G401 (cell line): ENCODE measurements around the gene RERE. TPM values are rescaled to one million over a fixed set of nuclear protein-coding genes. Genes with fewer than 3 reads are reported as not detected.
A peak's percentile ranks its signal among the peaks of the same experiment; 100 is the strongest.
"Not testable (repeated sequence)": the region's sequence is repeated elsewhere in the genome, so short reads cannot be mapped to it uniquely, and the experiment has no call there.

ENCODE experiments used
- DNase-seq: peaks from one replicate; pipeline ENCODE4 v3.0.0-alpha.2; 2015; ENCODE audit warnings: low spot score
- in situ Hi-C: cut with HindIII; loops from 2 replicates; pipeline ENCODE4 v1.10.0; 2016; ENCODE audit warnings: low sequenced_read_pairs, mixed read lengths
- total RNA-seq: library from RNA; depleted of rRNA; stranded (reverse); fragments of >200 nt; shearing (Covaris generic); gene quantifications from 2 replicates; pipeline ENCODE4 v1.2.3, GENCODE V29; 2014

RERE gene
- total RNA-seq, 1 experiment from 2014 or later, result 22.6 TPM

GRCh38 chr1:8733484-8733883 lies 84.0 kb downstream of the RERE start:
- in situ Hi-C loops, result no loop called here
- no peak for DNase-seq

- in situ Hi-C loops, result no loop called here
- no peak for DNase-seq
Observed at GRCh38 chr1:8731162-8731561, 86.3 kb downstream of the RERE start.

GRCh38 chr1:8728464-8728863 lies 89.0 kb downstream of the RERE start:
- in situ Hi-C loops, result no loop called here
- no peak for DNase-seq

- in situ Hi-C loops, result no loop called here
- DNase-seq, result peak; percentile 60
Observed at GRCh38 chr1:8727809-8728213, 89.6 kb downstream of the RERE start.

DNA sequence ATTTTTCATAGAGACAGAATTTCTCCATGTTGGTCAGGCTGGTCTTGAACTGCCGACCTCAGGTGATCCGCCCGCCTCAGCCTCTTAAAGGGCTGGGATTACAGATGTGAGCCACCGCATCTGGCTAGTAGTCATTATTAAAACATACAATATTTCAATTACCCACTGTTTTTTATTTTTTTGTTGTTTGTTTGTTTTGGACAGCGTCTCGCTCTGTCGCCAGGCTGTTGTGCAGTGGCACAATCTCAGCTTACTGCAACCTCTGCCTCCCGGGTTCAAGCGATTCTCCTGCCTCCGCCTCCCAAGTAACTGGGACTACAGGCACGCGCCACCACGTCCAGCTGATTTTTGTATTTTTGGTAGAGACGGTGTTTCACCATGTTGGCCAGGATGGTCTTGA lies 90.1 kb downstream of the RERE start:
- DNase-seq, in situ Hi-C loops: not testable (repeated sequence)

GRCh38 chr1:8726801-8727186 lies 90.6 kb downstream of the RERE start:
- in situ Hi-C loops, DNase-seq: not testable (repeated sequence)

- no peak for DNase-seq
- in situ Hi-C loops, result no loop called here
Observed at GRCh38 chr1:8723010-8723409, 94.4 kb downstream of the RERE start.

- in situ Hi-C loops, result no loop called here
Observed at GRCh38 chr1:8722366-8722765, 95.1 kb downstream of the RERE start.

GRCh38 chr1:8721679-8722324 lies 95.6 kb downstream of the RERE start:
- in situ Hi-C loops, result no loop called here
- DNase-seq, result no peak

More at GRCh38 chr1:8722366-8722765, 95.1 kb downstream of the RERE start:
- no peak for DNase-seq

GRCh38 chr1:8720347-8720746 lies 97.1 kb downstream of the RERE start:
- in situ Hi-C loops, result no loop called here
- DNase-seq, result no peak

DNA sequence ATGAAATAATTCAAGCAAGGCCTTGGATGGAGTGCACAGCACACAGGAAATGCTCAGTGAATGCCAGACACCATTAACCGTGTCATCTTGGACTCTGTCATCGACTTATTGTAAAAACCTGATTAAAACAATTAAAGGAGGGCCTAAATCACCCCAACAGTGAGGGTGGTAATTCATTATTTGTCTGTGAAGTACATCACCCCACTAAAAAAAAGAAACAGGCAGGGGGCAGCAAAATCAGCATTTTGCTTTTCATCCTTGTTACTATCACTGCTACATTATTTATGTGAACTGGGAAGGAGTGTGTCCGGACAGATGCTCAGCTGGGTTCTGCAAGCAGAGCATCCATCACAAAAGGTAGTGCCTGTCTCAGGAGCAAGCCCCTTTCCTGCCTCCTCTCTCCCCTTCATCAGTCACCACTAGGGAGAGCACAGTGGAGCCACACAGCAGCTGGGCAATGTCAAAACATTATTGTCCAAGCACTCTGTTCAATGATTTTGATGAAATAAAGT lies 98.5 kb downstream of the RERE start:
- DNase-seq, result peak; percentile 36

DNA sequence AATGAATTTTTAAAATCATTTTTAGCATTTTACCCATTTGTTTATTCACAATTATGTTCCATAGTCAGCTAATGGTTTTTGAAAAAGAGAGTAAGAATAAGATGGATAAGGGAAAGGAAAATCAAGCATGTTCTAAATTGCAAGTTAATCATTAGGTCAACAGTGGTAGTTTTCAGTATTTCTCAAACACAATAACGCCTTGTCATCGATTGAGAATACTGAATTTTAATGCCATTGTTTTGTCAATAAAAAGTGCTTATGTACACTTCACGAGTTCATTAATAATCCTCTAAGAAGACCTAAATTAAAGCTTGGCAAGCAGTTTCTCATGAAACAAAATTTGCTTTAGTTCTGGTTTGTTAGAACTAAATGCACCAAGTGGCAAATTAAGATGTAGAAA lies 100.3 kb downstream of the RERE start:
- DNase-seq, result no peak
- in situ Hi-C loops, result no loop called here

More for the DNA sequence above, 98.5 kb downstream of the RERE start:
- in situ Hi-C loops, result no loop called here

GRCh38 chr1:8716238-8716637 lies 101.2 kb downstream of the RERE start:
- in situ Hi-C loops, result no loop called here
- no peak for DNase-seq

DNA sequence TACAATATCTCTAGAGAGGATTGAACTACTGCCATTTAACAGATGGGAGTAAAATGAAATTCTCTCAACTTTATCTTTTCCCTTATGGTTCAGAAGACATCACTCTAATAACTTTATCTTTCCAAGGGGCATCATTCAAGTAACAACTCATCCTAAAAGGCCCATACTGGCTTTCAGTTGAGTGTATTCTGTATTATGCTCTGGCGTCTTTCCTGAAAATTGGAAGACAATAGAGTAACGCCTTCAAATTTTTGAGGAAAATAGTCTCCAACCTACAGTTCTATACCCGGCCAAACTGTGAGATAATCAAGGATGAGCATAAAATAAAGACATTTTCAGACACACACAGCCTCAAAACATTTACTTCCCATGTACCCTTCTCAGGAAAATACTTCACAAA lies 103.3 kb downstream of the RERE start:
- in situ Hi-C loops, result no loop called here
- DNase-seq, result no peak

DNA sequence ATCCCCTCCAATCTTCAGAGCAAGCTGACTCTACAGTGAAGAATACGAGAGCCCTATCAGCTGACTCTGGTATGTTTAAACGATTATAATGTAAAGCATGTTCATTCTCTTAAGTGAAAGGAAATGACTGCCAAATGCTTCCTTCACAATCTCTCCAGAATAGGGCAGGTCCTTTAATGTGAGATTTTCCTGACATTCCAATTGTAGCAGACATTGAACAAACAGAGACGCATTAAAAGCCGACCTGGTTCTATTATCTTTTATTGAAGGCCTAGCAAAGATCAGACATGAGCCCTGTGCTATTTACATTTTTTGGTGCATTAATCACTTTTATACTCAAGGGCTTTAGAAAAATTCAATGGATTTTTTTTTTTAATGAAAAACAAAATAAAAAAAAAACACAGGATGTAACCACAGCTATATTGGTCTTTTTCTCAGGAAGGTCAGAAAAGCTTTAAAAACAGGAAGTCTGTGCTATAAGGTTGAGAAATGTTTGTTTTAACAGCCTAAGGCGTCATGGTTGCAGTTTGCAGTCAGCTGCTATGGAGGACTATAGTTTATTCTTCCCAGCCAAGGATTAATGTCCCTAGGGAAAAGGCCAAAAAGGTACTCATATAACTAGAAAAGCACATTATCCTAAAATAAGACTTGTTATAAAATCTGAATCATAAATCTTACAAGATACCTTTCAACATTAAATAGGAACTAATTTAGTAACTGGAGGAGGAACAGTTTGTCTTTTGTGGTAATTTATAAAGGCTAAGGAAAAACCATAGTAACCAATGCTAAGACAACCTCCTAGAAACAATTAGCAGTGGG lies 104.8 kb downstream of the RERE start:
- DNase-seq, result no peak
- in situ Hi-C loops, result no loop called here

DNA sequence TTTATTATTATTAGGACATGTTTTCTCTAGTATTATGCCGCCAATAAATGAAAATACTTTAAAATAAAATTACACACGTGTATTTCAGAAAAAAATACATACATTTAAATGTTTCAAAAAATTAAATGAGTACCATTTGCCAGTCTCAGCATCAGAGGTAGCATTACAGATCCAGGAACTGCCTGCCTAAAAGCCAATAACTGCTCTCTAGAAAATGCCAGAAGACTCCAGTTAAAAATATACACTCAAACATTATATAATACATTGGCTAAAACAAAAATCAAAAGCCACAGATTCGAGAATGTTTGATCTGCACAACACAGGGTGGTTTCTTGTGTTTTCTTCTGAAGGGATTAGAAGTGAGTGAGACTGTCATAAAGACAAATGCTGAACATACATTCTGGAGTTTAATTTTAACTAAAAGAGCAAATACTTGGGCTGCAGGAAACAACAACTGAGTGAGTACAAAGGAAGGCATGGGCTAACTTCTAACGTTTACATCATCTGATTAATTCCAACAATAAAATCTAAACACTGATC lies 105.5 kb downstream of the RERE start:
- in situ Hi-C loops, result no loop called here
- DNase-seq, result no peak

DNA sequence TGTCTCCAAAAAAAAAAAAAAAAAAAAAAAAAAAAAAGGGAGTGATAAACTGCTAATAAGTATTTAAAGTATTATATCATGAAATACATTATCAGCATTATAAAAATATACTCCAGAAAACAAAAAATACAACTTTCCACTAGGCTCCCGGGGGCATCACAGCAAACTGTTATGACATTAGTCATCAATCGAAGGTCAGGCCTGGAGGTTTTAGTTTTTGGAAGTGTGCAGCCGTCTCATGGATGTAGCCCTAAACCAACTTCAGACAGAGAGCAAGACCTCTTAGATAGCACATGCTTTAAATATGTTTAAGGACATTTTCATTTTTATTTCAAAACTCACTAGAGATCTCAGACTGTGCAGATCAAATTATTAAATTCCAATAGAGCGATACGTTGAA lies 106.3 kb downstream of the RERE start:
- no peak for DNase-seq
- in situ Hi-C loops, result no loop called here

DNA sequence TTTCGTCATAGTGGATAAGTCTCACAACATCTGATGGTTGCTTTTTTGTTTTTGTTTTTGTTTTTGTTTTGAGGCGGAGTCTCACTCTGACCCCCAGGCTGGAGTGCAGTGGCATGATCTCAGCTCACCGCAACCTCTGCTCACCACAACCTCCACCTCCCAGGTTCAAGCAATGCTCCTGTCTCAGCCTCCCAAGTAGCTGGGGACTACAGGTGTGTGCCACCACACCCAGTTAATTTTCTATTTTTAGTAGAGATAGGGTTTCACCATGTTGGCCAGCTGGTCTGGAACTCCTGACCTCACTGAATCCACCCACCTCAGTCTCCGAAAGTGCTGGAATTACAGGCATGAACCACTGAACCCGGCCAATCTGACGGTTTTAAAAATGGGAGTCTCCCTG lies 109.2 kb downstream of the RERE start:
- in situ Hi-C loops, result no loop called here
- no peak for DNase-seq

- in situ Hi-C loops, result no loop called here
- no peak for DNase-seq
Observed at GRCh38 chr1:8706995-8707396, 110.4 kb downstream of the RERE start.

DNA sequence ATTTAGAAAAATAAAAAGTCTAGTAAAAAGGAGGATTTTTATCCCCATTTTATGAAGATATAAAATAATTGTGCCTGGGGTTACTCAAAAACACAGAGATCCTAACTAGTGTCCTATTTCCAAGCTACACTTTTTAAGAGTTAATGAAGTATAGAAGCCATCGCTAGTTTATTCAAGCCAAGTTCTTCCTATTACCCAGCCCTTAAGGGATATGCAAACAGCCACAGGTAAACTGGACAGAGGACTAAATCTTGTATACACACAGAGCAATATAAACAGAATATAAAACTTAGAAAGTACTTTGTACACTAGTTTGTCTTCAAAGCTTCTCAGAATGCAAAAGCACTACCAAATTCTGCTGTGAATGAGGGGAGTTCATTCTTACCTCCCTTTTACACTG lies 111.1 kb downstream of the RERE start:
- no peak for DNase-seq
- in situ Hi-C loops, result no loop called here
